NCI-H2196 treated with DMSO at 0.1 percent for 48 hours (cell line): ENCODE results near the gene STRA6.

Experiments used
- DNase-seq: peaks from one replicate; lab custom pipeline; 2025; ENCODE audit not compliant: unreplicated experiment; lab: John Stamatoyannopoulos, UW

Gene STRA6

GRCh38 chr15:74227968-74228722 lies 25.6 kb upstream of the STRA6 start:
- no peak for DNase-seq

GRCh38 chr15:74226761-74227540 lies 24.4 kb upstream of the STRA6 start:
- no peak for DNase-seq

- DNase-seq, result no peak
Observed at GRCh38 chr15:74225928-74226327, 23.3 kb upstream of the STRA6 start.

GRCh38 chr15:74222240-74223119 lies 19.9 kb upstream of the STRA6 start:
- DNase-seq, result no peak

- no peak for DNase-seq
Observed at GRCh38 chr15:74221399-74222239, 19.0 kb upstream of the STRA6 start.

- no peak for DNase-seq
Observed at GRCh38 chr15:74220475-74221248, 18.1 kb upstream of the STRA6 start.

GRCh38 chr15:74217907-74218885 lies 15.6 kb upstream of the STRA6 start:
- DNase-seq, result no peak

- no peak for DNase-seq
Observed at GRCh38 chr15:74216949-74217348, 14.4 kb upstream of the STRA6 start.

- DNase-seq, result no peak
Observed at GRCh38 chr15:74215958-74216357, 13.4 kb upstream of the STRA6 start.

- no peak for DNase-seq
Observed at GRCh38 chr15:74214324-74215021, 11.9 kb upstream of the STRA6 start.

GRCh38 chr15:74213858-74214284 lies 11.3 kb upstream of the STRA6 start:
- DNase-seq, result no peak

- no peak for DNase-seq
Observed at GRCh38 chr15:74212494-74212893, 9.9 kb upstream of the STRA6 start.

GRCh38 chr15:74211656-74212055 lies 9.1 kb upstream of the STRA6 start:
- no peak for DNase-seq

GRCh38 chr15:74210729-74211128 lies 8.1 kb upstream of the STRA6 start:
- no peak for DNase-seq

- no peak for DNase-seq
Observed at GRCh38 chr15:74209997-74210671, 7.5 kb upstream of the STRA6 start.

- DNase-seq, result no peak
Observed at GRCh38 chr15:74209560-74209958, 7.0 kb upstream of the STRA6 start.

- no peak for DNase-seq
Observed at GRCh38 chr15:74208901-74209559, 6.4 kb upstream of the STRA6 start.
